HG02885 (cell line): ENCODE results near the gene CYP2A6.
"Not testable (repeated sequence)": the region's sequence is repeated elsewhere in the genome, so short reads cannot be mapped to it uniquely, and the experiment has no call there.

ENCODE experiments used
- ATAC-seq: cut with Tn5 transposase; IDR thresholded peaks from one replicate; pipeline ENCODE4 v1.9.1; 2021; ENCODE audit warnings: mild to moderate bottlenecking; ENCODE audit not compliant: unreplicated experiment, poor library complexity

Gene CYP2A6

DNA sequence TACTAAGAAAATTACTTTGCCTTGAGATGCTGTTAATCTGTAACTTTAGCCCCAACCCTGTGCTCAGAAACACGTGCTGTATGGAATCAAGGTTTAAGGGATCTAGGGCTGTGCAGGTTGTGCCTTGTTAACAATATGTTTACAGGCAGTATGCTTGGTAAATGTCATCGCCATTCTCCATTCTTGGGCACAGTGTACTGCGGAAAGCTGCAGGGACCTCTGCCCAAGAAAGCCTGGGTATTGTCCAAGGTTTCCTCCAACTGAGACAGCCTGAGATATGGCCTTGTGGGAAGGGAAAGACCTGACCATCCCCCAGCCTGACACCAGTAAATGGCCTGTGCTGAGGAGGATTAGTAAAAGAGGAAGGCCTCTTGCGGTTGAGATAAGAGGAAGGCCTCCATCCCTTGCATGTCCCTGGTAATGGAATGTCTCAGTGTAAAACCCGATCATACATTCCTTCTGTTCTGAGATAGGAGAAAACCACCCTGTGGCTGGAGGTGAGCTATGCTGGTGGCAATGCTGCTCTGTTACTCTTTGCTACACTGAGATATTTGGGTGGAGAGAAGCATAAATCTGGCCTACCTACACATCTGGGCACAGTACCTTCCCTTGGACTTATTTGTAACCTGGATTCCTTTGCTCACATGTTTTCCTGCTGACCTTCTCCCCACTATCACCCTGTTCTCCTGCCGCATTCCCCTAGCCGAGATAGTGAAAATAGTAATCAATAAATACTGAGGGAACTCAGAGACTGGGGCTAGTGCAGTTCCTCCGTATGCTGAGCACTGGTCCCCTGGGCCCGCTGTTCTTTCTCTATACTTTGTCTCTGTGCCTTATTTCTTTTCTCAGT lies 27.3 kb downstream of the CYP2A6 start:
- not testable (repeated sequence) for ATAC-seq

DNA sequence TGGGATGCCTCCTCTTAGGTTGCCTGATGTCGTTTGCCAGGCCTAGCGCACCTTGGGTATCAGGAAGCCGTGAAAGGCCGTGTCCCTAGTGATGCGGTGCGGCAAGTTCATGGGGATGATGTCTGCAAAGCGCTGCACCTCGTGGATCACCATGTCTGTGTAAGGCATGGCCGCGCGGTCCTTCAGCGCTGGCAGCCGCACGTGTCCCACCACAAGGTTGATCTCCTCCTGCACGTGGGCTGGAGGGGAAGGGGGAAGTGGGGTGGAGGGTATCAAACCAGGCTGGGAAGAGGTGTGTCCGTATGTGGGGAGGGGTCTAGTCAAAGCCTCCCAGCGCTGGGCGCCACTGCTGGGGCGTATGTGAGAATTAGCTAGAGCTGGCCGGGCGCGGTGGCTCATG lies 28.1 kb downstream of the CYP2A6 start:
- ATAC-seq = no peak

DNA sequence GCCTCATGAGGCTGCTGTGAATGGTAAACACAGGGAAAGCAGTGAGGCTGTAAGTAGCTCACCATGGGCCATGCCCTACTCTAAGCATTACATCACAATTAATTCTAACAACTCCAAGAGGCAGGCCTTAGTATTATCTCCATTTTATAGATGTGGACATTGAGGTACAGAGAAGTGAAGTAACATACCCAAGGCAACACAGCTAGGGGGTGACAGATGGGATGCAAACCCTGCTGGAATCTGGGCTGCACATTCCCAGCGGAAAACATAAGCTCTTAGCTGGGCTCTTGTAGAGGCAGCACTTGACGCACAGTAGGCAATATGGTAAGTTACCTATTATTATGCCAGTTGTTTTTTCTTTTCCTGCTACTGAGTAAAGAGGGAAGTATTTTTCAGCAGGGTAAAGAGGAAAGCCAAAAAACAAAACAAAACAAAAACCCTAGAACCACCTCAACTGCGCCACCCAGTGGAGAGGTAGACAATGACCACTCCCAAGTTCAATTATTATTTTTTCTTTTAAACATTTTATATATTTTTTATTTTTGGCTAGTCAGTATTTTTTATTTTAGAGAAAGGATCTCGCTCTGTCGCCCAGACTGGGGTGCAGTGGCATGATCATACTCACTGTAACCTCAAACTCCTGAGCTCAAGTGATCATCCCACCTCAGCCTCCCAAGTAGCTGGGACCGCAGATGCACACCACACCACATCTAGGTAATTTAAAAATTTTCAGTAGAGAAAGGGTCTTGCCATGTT lies 30.6 kb downstream of the CYP2A6 start:
- ATAC-seq = not testable (repeated sequence)

DNA sequence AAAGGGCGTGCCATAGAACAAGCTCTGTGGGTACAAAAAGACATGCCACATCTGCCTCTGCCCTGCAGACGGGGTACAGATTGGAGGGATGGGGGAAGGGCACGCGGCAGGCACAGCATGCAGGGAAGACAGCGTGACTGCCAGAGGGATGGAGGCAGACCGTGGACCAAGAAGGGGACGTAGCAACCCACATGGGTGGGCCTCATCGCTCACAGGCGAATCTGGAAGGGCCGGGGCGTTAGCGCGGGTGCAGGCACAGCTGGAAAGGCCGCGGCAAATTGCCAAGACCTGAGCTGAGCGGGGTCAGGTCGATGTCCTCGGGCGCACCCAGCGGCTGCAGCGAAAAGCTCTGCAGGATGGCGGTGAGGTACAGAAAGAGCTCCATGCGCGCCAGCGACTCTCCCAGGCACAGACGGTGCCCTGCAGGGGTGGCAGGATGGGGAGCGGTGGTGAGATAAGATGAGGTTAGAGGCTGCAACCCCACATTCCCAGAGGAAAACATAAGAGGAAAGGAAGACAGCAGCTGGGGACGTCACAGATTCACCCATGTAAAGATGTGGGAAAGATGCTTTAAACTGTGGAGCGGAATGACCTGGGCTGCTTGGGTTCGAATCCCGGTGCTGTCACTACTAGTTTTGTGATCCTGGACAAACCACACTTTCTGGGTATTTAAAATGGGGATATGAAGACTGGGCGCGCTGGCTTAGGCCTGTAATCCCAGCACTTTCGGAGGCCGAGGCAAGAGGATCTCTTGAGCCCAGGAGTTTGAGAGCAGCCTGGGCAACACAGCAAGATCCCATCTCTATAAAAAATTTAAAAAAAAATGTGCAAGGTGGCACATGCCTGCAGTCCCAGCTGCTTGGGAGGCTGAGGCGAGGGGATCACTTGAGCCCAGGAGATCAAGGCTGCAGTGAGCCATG lies 31.5 kb downstream of the CYP2A6 start:
- ATAC-seq = peak; percentile 58

DNA sequence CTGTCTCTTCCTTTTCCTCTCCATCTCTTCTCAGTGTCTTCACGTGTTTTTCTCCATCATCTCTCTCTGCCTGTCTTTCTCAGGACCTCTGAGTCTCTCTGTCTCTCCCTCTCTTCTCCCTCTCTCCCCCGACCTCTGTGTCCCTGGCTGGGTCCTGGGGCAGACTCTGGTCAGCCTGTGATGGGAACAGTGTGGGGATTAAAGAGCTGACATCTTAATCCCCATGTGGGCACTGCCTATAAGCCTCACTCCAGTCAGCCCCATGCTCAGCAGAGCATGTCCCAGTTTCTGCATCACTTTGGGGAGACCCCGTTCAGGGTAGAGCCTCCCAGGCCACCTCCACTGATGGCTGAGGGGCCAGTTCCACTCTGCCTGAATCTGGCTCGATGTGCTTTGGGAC lies 35.0 kb downstream of the CYP2A6 start:
- no peak for ATAC-seq

DNA sequence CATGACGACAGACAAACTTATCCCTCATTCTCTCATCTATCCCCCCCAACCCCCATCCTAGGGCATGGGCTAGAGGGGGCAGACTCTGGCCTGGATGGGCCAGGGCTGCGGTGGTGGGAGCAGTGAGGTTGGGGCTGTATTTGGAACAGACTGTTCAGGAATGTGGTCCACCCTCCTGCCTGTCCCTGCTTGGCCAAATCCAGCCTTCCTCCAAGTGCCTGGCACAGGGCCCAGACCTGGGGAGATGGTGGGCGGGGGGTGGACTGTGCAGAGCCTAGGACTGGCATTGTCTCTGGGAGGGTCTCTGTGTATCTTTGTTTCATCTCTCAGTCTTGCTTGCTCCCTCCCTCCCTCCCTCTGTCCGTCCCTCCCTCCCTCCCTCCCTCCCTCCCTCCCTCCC lies 37.1 kb downstream of the CYP2A6 start:
- no peak for ATAC-seq

DNA sequence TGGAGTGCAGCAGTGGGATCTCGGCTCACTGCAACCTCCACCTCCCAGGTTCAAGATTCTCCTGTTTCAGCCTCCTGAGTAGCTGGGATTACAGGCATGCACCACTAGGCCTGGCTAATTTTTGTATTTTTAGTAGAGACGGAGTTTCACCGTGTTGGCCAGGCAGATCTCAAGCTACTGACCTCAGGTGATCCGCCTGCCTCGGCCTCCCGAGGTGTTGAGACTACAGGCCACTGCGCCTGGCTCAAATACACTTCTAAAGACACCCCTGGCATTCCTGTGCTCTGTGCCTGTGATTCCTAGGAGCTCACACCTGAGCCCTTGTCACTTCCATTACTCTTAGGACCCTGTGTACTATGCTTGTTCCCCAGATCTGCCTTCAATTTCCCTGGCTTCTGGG lies 37.7 kb downstream of the CYP2A6 start:
- ATAC-seq = not testable (repeated sequence)

DNA sequence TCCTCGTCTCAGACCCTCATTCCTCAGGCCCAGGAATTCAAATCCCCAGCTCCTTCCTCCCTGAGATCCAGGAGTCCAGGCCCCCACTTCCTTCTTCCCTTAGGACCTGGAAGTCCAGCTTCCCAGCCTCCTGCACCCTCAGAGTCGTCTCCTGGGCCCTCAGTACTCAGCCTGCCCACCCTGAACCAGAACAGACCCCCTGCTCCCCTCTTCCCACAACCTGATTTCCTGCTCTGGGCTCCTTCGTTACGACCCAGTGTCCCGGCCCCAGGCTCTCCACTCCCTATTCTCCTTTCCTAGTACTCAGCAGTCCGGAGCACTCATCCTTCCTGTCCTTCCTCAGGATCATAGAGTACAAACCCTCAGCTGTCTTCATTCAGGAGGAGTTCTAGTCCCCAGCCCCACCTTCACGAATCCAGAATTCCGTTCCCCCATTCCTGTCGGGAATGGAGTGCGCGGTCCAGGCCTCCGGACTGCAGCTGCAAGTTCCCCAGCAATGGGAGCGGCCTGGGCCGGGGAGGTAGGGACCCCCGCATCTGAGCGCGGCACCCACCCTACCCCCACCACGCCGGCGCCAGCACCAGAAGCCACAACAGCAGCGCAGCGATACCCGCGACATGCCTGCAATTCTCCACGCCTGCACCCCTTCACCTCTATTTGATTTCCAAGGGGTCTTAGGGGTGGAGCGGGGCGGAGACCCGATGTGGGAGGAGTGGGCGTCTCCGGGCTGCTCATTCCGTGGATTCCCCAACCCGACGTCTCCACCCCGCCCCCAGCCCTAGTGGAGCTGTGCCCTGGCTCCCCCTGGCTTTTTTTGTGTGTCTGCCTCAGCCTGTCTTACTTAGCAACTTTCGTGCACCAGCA lies 38.5 kb downstream of the CYP2A6 start:
- no peak for ATAC-seq

DNA sequence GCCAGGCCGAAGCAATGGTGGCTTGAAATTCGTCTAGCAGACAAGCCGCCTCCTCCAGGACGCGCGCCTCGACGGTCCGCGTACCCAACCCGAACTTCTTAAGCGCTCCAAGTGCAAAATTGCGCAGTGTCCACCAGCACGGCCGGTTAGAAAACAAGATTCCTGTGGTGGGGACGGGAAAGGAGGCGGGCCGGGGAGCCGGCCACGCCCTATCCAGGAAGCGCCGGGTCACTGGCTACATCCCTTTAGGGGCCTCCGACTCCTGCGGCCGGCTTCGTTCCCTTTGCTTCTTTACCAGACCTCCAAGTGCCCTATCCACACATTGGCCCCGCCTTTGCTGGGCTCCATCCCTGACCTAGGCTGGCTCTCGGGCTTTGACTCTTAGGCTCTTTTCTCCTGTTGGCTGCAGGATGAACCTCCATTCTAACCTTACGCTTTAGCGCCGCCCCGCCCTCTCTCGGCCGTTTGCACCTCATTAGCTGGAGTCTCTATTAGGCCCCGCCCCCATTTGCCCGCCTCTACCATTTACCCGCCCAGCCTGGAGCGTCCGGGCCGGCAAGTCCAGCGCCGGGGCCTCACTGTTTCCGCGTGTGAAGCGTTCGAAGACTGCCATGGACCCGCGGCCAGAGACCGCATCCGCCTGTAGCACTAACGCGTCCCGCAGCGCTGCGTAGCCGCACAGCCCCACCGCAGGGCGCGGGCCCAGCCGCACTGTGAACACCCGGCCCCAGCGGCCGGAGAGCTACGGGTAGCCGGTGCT lies 39.4 kb downstream of the CYP2A6 start:
- ATAC-seq = peak; percentile 77

DNA sequence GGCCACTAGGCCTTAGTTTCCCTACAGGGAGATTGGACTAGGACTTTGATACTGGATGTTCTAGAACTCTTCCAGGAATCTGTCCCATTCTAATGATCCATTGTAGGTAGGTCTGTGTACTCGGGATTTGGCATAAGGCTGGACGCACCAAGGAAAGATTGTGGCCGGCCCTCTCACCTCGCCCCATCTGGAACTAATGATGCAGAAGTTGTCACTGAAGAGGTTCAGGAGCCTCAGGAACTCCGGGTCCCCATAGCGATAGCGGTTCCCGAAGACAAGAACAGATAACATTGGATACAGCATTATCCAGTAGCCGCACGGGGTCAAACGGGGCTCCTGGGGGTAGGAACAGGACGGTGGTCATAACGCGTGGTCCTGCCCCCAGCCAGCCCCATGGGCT lies 40.1 kb downstream of the CYP2A6 start:
- no peak for ATAC-seq

DNA sequence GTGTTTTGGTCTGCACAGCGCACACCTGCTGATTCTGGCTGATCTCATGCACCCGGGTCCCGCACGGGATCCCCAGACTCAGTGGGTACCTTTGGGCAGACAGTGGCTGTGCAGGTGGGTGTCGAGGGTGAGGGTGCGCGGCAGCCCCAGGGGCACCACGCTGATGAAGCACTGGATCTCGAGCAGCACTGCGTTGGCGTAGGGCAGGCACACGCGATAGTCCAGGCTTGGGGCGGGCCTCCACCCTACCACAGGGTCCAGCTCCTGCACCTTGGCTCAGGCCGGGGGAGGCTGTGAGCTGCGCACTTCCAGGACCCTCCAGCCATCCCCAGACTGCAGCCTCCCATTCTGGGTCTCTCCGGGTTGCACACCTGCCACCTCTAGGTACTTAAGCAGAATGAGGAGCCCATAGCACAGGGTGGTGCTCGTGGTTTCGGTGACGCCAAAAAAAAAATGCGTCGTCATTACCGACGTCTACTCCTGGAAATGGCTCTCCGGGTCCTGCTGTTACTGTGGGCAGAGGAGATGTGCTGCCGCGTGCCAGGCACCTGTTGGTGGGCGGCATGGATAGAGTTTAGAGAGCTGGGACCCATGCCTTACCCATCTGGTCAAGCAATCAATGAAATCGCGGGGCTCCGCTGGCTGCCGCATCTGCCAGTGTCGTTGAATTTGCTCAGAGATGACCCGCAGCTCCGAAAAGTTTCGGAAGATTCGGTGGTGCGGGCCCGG lies 40.7 kb downstream of the CYP2A6 start:
- ATAC-seq = no peak

DNA sequence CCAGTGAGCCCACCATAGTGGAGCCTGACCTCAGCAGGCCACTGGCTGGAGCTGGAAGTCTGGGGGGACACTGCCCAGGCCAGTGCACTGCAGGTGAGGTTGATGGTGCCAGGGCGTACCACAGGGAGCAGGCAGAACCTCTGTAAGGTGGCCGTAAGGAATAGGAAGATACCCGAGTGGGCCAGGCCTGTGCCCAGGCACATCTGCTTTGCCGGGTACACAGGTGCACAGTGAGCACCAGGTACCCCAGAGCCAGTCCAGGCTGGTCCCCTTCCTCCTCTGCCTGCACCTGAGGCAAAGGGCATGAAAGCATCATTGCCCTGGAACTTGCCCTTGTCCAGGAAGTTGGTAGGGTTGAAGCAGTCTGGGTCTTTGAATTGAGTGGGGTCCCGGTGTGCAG lies 41.8 kb downstream of the CYP2A6 start:
- no peak for ATAC-seq

DNA sequence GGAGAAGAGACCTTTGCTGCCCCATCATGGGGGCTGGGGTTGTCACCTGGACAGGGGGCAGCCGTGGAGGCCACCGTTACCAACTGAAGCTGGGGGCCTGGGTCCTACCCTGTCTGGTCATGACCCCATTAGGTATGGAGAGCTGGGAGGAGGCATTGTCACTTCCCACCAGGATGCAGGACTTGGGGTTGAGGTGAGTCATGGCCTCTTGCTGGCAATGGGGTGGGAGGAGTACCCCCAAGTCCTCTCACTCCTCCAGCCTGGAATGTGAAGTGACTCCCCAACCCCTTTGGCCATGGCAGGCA lies 42.3 kb downstream of the CYP2A6 start:
- no peak for ATAC-seq

DNA sequence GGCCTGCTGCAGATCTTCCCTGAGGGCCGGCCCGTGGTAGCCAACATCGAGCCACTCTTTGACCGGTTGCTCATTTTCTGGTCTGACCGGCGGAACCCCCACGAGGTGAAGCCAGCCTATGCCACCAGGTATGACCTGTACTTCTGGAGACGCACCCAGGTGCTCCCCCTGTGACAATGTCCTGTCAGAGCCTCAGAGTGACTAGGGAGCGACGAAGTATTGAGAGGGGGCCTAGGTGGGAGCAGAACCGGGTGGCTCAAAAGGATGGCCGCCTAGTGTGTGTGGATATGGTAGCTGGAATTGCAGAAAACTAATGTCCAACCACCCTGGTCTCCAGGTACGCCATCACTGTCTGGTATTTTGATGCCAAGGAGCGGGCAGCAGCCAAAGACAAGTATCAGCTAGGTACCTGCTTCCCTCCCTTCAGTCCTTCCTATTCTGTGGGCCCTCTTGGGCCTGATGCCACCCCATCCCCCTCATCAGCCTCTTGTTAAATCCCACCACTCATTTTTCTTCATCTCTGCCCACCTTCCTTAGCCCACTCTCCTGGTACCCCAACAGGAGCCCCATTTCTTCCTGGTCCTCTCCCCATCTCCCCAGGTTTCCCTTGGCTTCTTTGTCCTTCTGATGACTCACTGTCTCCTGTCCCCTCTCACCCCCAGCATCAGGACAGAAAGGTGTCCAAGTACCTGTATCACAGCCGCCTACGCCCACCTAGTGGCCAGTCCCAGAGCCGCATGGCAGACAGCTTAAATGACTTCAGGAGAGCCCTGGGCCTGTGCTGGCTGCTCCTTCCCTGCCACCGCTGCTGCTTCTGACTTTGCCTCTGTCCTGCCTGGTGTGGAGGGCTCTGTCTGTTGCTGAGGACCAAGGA lies 42.9 kb downstream of the CYP2A6 start:
- ATAC-seq = no peak

DNA sequence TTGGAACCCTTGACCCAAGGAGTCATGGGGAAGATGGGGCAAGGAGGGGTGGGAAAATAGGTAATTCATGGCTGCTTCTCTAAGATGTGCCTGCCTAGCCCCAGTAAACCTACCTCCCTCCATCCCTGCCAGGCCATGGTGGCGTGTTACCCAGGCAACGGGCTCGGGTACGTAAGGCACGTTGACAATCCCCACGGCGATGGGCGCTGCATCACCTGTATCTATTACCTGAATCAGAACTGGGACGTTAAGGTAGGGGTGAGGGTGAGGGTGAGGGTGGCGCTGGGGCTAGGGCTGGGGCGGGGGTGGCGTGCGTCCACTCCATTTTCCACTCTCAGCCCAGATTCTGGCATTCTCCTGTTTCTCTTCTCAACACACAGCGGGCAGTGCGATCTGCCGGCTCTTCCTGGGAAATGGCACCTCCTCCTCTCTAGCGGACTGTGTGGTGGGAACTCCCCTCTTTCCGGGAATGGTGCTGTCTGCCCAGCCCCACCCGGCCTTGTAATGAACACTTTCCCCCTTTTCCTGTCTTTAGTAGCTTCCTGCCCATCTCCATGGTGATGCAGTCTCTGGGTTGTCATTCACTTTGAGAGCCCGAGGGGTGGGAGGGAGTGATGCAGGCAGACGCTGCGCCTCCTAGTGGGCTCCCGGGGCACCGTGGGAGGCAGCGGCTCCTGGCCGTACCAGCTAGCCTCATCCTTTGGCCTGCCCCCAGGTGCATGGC lies 43.7 kb downstream of the CYP2A6 start:
- ATAC-seq = no peak

DNA sequence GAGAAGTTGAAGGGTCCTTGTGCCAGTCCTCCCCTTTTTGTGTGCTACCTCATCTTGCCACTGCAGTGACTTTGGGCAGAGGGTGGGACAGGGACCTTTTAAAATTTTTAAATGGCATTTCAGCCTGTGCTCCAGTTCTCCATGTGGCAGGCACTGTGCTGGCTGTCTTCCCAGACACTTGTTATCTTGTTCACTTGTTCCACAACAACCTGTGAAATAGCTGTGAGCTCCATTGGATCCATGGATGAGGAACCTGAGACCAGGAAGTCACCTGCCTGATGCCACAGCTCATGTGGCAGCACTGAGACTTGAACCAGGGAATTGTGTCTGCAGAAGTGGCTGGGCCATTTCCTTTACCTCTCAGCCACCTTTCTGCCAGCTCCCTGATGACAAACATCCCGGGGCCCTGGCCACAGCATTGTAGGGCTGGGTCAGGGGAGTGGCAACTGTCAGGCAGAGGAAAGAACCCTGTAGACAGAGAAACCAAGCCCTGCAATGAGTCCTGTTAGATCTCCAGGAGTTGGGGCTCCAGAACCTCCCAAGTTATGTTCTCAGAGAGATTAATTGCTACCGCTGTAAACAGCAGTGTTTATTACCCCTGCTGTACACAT lies 44.9 kb downstream of the CYP2A6 start:
- no peak for ATAC-seq
